GM21737 (cell line): Measurements from ENCODE around the gene VWA7.
"Not testable (repeated sequence)": the region's sequence is repeated elsewhere in the genome, so short reads cannot be mapped to it uniquely, and the experiment has no call there.

Experiments used
- ATAC-seq: cut with Tn5 transposase; IDR thresholded peaks from one replicate; pipeline ENCODE4 v1.9.1; 2021; ENCODE audit warnings: mild to moderate bottlenecking, moderate library complexity; ENCODE audit not compliant: unreplicated experiment

Gene VWA7, protein sequence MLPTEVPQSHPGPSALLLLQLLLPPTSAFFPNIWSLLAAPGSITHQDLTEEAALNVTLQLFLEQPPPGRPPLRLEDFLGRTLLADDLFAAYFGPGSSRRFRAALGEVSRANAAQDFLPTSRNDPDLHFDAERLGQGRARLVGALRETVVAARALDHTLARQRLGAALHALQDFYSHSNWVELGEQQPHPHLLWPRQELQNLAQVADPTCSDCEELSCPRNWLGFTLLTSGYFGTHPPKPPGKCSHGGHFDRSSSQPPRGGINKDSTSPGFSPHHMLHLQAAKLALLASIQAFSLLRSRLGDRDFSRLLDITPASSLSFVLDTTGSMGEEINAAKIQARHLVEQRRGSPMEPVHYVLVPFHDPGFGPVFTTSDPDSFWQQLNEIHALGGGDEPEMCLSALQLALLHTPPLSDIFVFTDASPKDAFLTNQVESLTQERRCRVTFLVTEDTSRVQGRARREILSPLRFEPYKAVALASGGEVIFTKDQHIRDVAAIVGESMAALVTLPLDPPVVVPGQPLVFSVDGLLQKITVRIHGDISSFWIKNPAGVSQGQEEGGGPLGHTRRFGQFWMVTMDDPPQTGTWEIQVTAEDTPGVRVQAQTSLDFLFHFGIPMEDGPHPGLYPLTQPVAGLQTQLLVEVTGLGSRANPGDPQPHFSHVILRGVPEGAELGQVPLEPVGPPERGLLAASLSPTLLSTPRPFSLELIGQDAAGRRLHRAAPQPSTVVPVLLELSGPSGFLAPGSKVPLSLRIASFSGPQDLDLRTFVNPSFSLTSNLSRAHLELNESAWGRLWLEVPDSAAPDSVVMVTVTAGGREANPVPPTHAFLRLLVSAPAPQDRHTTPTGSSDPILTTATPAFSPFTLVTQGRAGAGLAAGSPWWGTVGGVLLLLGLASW

DNA sequence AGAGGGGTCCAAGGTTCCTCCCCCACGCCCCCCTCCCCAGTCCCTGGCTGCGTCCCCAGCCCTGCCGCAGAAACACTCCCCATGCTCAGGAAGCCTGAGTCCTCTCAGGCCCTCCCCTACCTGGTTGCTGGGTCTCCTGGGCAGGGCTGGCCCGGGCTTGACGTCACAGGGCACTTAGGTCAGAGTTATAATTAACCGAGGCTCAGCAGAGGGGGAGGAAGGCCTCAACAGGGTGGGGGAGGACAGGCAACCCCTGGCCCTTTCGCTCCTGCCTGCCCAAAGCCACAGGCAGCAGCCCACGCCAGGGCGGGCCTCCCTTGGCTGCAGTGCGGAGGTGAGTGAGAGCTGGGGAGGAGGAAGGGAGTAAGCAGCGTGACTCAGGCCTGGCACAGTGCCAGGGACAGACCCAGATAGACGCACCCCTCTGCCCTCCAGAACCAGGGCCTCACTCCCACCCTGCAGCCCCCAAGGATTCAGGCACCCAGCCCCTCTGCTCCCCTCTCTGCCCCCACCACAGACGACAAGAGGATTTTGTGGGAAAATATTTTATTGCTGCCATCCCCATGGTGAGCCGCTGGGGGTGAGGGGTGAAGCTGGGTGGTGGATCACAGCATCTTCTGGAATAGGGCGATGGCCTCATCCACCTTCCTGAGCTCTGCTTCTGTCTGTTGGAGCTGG is at the start of gene VWA7:
TSS of gene VWA7 (minus strand) at position 340 of the 678 bp plus-strand sequence. CDS start 549 bp downstream, outside the sequence.
- peak; percentile 65 for ATAC-seq

DNA sequence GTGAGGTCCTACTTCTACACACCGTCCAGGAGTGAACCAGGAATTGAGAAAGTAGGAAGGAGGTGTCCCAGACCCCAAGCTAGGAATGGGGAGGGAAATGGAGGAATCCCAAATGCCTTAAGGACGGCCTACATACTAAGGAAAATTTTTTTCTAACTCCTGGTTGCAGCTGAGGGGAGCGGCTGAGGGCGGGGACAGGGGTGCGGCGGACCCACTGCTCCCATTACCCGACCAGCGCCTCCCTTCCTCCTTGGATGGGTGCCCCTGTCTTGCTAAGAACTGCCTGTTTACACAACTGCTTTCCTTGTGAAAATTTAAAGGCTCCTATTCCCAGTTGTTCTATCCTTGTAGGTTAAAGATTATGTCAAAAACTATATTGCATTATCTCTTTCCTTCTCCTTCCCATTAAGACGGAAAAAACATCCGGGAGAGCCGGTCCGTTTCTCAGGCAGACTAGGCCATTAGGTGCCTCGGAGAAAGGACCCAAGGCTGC is 49.7 kb upstream of the VWA7 start:
- ATAC-seq: no peak

DNA sequence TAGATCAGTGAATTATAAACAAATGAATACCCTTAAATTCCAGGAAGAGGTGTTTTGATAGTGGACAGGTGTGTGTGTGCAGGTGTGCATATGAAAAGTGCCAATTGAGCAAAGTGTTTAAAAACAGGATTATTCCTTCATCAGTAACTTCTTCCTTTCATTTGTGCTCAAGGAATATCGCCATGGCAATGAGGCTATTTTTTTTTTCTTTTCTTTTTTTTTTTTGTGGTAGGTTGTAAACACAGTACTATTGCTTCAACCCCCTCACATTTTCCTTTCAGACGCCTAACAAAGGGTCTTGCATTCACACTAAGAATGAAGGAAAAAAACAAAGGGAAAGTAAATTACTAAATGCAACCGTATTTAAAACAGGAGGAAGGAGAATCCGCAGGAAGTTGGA is 48.4 kb upstream of the VWA7 start:
- ATAC-seq: no peak

DNA sequence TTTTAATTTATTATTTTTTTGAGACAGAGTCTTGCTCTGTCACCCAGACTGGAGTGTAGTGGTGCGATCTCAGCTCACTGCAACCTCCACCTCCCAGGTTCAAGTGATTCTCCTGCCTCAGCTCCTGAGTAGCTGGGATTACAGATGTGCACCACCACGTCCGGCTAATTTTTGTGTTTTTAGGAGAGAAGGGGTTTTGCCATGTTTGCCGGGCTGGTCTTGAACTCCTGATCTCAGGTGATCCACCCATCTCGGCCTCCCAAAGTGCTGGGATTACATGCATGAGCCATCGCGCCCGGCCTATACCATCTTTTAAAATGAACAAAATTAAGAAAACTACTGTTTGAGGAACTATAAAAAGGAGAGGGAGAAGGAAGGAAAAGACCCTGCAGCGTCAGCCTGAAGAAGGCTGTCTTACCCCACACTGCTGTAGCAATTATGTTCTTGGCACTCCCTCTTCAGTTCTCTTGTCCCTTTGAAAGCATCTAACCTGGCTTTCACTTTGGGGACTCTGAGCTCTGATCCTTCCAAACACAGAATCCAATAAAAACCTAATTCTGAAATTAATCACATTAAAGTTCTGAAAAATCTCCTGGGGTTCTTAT is 46.6 kb upstream of the VWA7 start:
- ATAC-seq: not testable (repeated sequence)

DNA sequence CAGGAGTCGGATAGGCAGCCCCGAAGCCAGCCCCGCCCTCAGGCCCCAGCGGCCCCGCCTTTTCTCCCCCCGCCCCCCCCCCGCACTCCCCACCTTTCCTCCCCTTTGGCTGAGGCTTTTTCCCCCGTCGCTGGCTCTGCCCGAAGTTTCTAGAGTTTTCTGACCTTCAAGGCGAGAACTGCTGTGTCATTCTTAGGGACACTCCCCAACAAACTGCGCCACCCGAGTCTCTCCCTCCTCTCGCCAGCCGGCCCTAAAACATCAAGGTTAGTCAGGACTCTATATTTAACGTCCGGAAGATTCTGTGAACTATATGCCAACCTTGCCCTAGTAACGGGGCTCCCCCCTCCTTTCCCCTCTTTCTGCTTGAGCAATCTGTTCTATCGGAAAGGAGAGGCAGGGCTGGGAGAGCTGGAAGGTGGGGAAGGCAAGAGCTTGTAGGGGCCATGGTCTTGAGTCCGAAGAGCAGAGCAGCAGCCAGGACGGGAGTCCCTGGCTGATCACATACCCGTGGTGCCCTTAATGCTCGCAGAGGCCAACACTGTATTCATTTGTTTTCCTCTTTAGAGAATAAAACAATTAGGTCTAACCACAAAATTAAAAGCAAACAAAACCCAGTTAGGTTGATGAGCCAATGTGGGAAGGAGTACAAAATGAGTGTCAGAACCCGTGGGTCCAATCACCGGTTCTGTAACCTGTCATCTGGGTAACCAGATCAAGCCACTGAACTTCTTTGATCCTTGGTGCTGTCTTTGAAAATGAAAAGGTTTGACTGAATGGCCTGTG is 45.1 kb upstream of the VWA7 start:
- no peak for ATAC-seq

DNA sequence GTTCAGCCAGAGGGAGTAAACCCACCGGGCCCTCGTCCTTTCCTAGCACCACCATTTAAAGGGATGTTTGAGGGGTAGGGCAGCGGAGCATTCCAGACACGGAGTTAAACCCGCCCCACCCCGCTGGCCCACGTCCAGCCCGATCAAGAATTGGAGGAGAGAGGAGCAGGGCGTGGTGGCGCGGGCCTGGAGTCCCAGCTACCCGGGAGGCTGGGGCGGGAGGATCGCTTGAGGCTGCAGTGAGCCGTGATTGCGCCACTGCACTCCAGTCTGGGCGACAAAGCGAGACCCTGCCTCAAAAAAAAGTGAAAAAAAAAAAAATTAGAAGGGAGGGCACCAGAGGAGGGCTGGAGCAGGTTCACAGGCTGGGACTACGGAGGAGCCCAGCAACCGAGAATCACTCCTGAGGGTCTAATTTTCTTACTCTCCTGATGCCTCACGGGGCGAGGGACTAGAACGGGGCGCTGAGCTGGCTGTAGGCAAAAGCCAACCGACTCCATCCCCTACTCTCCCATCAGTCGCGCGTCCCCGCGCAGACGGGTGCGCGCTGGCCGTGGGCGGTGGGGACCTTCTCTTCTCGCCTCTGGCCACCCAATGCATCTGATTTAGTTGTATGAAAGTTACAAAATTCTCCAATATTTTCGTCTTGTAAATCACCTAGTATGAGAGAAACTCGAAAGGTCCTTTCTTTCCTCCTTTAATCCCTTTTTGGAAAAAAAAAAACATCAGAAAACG is 44.3 kb upstream of the VWA7 start:
- ATAC-seq: no peak

DNA sequence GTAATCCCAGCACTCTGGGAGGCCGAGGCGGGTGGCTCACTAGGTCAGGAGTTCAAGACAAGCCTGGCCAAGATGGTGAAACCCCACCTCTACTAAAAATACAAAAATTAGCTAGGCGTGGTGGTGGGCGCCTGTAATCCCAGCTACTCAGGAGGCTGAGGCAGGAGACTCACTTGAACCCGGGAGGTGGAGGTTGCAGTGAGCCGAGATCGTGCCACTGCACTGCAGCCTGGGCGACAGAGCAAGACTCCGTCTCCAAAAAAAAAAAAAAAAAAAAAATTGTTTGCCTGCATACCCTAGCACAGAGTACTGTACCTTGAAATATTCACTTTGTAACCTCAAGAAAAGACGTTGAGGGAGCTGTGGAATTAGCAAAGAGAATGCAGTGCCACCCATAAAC is 43.3 kb upstream of the VWA7 start:
- ATAC-seq: not testable (repeated sequence)

DNA sequence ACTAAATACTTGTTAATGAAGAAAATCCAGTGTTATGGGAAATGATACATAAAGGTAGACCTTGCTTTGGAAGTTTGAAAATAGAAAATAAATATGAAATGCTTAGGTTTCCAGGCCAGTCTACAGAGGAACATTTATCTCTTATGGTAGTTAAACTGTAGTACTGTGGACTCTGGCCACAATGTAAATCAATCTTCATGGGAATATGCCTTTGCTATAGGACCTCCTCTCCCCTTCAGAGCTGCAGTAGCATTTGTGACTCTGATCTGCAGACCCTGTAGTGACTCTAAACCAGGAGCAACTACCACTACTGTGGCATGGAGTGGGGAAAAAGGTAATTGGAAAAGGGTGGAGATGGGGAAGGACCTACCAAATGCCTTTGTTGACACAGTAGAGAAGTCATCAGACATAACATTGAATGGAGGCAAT is 42.8 kb upstream of the VWA7 start:
- no peak for ATAC-seq

DNA sequence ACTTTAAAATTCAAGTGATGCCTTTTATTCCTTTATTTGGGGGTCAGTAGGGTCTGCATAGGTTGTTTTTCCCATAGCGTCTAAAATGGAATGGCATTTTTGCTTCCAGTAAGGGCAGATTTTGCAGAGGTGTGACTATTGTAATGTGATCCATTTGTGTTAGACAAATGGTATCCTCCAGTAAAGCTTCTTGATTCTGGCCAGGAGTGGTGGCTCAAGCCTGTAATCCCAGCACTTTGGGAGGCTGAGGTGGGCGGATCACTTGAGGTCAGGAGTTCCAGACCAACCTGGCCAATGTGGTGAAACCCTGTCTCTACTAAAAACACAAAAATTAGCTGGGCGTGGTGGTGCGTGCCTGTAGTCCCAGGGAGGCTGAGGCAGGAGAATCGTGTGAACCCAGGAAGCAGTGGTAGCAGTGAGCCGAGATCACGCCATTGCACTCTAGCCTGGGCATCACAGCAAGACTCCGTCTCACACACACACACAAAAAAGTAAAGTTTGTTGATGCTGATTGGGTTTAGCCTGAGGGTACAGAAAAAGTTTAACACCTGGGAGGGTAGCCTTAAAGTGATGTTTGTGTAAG is 40.9 kb upstream of the VWA7 start:
- not testable (repeated sequence) for ATAC-seq

DNA sequence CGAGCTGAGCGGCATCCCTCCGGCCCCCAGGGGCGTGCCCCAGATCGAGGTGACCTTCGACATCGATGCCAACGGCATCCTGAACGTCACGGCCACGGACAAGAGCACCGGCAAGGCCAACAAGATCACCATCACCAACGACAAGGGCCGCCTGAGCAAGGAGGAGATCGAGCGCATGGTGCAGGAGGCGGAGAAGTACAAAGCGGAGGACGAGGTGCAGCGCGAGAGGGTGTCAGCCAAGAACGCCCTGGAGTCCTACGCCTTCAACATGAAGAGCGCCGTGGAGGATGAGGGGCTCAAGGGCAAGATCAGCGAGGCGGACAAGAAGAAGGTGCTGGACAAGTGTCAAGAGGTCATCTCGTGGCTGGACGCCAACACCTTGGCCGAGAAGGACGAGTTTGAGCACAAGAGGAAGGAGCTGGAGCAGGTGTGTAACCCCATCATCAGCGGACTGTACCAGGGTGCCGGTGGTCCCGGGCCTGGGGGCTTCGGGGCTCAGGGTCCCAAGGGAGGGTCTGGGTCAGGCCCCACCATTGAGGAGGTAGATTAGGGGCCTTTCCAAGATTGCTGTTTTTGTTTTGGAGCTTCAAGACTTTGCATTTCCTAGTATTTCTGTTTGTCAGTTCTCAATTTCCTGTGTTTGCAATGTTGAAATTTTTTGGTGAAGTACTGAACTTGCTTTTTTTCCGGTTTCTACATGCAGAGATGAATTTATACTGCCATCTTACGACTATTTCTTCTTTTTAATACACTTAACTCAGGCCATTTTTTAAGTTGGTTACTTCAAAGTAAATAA is 40.2 kb upstream of the VWA7 start:
- not testable (repeated sequence) for ATAC-seq

DNA sequence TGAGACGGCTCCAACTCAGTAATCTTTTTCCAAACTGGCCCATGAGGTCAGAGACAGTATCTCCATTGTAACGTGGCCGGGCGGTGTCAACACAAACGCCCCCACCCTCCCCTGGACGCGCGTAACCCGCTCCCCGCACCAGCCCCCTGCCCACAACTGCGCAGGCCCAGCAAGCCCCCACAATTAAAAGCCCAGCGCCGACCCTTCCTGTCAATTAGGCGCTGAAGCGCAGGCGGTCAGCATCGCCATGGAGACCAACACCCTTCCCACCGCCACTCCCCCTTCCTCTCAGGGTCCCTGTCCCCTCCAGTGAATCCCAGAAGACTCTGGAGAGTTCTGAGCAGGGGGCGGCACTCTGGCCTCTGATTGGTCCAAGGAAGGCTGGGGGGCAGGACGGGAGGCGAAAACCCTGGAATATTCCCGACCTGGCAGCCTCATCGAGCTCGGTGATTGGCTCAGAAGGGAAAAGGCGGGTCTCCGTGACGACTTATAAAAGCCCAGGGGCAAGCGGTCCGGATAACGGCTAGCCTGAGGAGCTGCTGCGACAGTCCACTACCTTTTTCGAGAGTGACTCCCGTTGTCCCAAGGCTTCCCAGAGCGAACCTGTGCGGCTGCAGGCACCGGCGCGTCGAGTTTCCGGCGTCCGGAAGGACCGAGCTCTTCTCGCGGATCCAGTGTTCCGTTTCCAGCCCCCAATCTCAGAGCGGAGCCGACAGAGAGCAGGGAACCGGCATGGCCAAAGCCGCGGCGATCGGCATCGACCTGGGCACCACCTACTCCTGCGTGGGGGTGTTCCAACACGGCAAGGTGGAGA is 38.1 kb upstream of the VWA7 start, which contains the start of the genes HSPA1A and HSPA1L:
TSS of gene HSPA1A (plus strand) at position 519 of the 814 bp plus-strand sequence. CDS start at position 733, 214 bp downstream.
TSS of gene HSPA1L (minus strand) at position 259 of the 814 bp plus-strand sequence. CDS start 3,311 bp downstream, outside the sequence.
- ATAC-seq: no peak

DNA sequence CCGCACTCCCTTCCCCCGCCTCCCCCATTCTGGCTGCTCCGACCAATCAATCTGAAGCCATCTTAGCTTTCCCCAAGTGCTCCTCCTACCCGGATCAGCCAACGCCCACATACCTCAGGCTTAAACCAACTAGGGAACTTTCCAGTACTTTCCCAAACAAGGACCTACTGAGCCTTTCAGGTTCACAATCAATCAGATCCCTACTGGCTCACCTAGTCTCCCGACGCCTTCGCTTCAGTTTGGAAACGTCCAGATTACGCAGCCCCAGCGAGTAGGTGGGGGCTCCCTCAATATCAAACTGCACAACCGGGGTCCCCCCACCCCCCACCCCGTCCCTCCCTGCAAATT is 37.5 kb upstream of the VWA7 start:
- no peak for ATAC-seq

DNA sequence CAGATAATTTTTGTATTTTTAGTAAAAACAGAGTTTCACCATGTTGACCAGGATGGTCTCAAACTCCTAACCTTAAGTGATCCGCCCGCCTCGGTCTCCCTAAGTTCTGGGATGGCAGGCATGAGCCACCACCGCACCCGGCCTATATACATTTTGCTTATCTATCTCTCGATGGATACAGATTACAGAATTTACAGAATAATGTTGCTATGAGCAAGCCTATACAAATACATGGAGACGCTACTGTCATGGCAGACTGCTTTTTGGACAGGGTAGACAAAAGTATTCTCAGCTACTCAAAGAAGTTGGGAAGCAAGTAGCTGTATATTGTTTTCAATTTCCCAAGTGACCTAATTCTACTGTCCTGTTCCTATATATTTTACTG is 36.3 kb upstream of the VWA7 start:
- ATAC-seq: no peak

DNA sequence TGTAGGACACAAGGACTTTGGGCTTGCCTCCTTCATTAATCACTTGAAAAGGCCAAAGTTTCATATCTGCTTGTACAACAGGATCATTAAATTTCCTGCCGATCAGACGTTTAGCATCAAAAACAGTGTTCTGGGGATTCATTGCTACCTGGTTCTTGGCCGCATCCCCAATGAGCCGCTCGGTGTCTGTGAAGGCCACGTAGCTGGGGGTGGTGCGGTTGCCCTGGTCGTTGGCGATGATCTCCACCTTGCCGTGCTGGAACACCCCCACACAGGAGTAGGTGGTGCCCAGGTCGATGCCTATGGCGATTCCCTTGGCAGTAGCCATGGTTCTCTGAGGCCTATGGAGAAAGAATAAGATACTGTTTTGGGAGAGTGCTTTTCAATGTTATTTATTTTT is 34.5 kb upstream of the VWA7 start:
- ATAC-seq: no peak

DNA sequence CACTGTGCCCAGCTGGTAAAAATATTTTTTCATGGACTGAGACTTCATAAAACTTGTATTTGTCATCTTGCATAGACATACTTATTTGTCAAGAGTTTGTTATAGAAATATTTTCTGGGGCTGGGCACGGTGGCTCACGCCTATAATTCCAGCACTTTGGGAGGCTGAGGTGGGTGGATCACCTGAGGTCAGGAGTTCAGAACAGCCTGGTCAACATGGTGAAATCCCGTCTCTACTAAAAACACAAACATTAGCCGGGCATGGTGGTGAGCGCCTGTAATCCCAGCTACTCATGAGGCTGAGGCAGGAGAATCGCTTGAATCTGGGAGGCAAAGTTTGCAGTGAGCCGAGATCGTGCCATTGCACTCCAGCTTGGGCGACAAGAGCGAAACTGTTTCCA is 31.5 kb upstream of the VWA7 start:
- ATAC-seq: not testable (repeated sequence)

DNA sequence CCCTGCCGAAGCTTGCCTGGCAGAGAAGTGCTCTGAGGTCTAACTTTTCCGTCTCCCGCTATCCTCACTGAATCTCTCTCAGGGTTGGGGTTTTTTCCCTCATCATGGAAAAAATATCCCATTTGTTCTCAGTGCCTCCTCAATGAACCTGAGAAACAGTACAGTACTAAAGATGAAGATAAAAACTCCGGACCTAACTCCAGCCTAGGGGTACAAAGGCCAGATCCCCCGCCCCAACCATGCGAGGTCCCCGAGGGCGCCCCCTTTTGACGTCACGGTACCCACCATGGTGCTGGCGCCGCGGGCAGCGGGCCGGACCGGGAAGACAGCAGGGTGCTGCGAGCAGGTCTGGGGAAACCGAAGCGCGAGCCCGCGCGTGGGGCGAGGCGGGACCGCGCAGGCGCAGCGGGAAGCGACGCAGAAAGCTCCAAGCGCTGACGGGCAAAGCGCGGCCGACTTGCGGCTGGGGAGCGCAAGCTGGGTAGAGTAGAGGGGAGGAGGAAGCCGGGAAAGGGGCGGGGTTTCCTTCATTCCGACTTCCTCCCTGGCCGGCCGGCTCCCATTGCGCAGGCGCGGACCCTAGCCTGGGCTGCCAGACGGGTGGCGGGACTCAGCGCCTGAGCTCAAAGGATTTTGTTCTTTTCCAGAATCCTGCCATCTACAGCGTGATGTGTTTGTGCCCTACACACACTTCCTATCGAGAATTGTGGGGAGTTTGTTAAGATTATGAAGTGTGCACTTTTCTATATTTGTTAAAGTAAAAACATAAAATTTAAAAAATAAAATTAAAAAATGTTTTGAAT is 29.5 kb upstream of the VWA7 start, which contains the start of gene LSM2:
TSS of gene LSM2 (minus strand) at position 497 of the 803 bp plus-strand sequence. CDS start at position 288, 209 bp downstream.
- peak; percentile 80 for ATAC-seq
